WI38 (cell line): Measurements from ENCODE around the gene SUGCT.

Experiments
- H3K4me3 ChIP-seq: 2 replicates; pipeline ENCODE4 v1.5.1; 2011; ENCODE audit warnings: low read depth, mild to moderate bottlenecking, control low read depth, low read length
- CTCF ChIP-seq: IDR thresholded peaks from 2 replicates; pipeline ENCODE4 v1.5.1; 2012; ENCODE audit warnings: low read depth, mild to moderate bottlenecking, control low read depth, low read length

The SUGCT gene

GRCh38 chr7:40283391-40283790, 148.6 kb downstream of the SUGCT start:
- no peak for TF ChIP-seq CTCF

GRCh38 chr7:40288827-40289226, 154.0 kb downstream of the SUGCT start:
- no peak overlapping the region for H3K4me3 ChIP-seq
- TF ChIP-seq CTCF: no peak

More at GRCh38 chr7:40283391-40283790, 148.6 kb downstream of the SUGCT start:
- H3K4me3 ChIP-seq: no peak overlapping the region

GRCh38 chr7:40297741-40298311, 163.0 kb downstream of the SUGCT start:
- no peak overlapping the region for H3K4me3 ChIP-seq
- TF ChIP-seq CTCF: no peak

GRCh38 chr7:40298421-40298820, 163.6 kb downstream of the SUGCT start:
- no peak overlapping the region for H3K4me3 ChIP-seq
- TF ChIP-seq CTCF: no peak

DNA sequence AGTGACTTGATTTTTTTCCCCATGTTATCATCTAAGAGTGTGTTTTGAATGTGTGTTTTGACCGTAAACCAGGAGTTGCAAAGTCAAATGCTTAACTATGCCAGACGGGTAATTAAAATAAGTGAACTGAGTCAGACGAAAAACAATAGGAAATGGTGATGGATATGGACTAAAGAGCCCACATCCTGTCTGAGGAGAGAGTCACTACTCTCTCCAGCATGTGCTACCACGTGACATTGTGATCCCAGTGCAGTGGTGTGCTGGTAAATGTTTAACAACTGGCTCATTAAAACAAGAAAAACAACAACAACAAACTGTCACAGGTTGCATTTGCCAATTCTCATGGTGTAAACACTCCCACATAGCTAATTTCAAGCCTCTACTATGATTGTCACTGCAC, 164.3 kb downstream of the SUGCT start:
- TF ChIP-seq CTCF: no peak
- no peak overlapping the region for H3K4me3 ChIP-seq

GRCh38 chr7:40300146-40300670, 165.4 kb downstream of the SUGCT start:
- no peak overlapping the region for H3K4me3 ChIP-seq
- no peak for TF ChIP-seq CTCF

GRCh38 chr7:40301486-40302068, 166.8 kb downstream of the SUGCT start:
- no peak for TF ChIP-seq CTCF
- no peak overlapping the region for H3K4me3 ChIP-seq
